Stimulated activated CD4-positive, alpha-beta T cell treated with anti-CD3 and anti-CD28 coated beads, Interleukin-4, amount 100 ng/mL, for 24 hours (primary cell): Measurements from ENCODE around the gene FOXD4L1.
"Not testable (repeated sequence)": the region's sequence is repeated elsewhere in the genome, so short reads cannot be mapped to it uniquely, and the experiment has no call there.

Source experiments
- DNase-seq: peaks from one replicate; pipeline ENCODE4 v3.0.0-alpha.2; 2020

Gene FOXD4L1

GRCh38 chr2:113498365-113498764 lies at the start of gene FOXD4L1:
FOXD4L1 (plus strand) TSS chr2:113498665; CDS start chr2:113499257, 592 bp downstream.
- DNase-seq = not testable (repeated sequence)

DNA sequence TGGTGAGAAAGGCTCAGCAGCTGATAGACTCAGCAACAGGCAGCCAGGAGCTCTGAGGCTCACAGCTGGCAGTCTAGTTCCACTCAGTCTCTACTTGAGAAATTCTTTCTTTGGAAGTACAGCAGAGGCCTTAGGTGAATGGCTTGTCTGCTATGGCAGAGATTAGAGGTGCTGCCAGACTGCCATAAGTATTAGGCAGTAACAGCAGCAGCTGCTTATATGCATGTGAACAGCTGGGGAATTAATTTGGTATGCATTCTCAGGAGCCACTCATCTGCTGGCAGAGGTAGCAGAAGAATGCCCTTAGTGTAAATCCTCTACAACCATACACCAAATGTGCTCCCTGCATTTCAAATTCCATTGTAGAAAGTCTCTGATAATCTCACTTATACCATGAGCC lies 32.7 kb upstream of the FOXD4L1 start:
- not testable (repeated sequence) for DNase-seq

DNA sequence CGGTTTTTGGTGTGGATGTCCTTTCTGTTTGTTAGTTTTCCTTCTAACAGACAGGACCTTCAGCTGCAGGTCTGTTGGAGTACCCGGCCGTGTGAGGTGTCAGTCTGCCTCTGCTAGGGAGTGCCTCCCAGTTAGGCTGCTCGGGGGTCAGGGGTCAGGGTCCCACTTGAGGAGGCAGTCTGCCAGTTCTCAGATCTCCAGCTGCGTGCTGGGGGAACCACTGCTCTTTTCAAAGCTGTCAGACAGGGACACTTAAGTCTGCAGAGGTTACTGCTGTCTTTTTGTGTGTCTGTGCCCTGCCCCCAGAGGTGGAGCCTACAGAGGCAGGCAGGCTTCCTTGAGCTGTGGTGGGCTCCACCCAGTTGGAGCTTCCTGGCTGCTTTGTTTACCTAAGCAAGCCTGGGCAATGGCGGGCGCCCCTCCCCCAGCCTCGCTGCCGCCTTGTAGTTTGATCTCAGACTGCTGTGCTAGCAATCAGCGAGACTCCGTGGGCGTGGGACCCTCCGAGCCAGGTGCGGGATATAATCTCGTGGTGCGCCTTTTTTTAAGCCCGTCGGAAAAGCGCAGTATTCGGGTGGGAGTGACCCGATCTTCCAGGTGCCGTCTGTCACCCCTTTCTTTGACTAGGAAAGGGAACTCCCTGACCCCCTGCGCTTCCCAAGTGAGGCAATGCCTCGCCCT lies 21.6 kb upstream of the FOXD4L1 start:
- not testable (repeated sequence) for DNase-seq

GRCh38 chr2:113496527-113496926 lies 1.9 kb upstream of the FOXD4L1 start:
- not testable (repeated sequence) for DNase-seq

DNA sequence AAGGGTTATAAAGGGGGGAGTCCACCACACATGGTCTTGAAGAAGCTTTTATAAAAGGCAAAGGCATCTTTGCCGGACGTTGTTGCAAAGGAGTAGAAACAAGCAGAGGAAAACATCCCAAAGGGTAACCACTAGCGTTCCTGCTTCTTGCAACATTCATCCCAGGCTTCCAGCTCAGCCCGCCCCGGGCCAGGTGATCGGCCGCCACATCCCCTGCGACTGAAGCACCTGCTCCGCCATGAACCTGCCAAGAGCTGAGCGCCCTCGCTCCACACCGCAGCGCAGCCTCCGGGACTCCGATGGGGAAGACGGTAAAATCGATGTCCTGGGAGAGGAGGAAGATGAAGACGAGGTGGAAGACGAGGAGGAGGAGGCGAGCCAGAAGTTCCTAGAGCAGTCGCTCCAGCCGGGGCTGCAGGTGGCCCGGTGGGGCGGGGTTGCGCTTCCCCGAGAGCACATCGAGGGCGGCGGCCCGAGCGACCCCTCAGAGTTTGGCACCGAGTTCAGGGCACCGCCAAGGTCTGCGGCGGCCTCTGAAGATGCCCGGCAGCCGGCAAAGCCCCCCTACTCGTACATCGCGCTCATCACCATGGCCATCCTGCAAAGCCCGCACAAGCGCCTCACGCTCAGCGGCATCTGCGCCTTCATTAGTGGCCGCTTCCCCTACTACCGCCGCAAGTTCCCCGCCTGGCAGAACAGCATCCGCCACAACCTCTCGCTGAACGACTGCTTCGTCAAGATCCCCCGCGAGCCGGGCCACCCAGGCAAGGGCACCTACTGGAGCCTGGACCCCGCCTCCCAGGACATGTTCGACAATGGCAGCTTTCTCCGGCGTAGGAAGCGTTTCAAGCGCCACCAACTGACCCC lies 787 bp downstream of the FOXD4L1 start:
- not testable (repeated sequence) for DNase-seq

DNA sequence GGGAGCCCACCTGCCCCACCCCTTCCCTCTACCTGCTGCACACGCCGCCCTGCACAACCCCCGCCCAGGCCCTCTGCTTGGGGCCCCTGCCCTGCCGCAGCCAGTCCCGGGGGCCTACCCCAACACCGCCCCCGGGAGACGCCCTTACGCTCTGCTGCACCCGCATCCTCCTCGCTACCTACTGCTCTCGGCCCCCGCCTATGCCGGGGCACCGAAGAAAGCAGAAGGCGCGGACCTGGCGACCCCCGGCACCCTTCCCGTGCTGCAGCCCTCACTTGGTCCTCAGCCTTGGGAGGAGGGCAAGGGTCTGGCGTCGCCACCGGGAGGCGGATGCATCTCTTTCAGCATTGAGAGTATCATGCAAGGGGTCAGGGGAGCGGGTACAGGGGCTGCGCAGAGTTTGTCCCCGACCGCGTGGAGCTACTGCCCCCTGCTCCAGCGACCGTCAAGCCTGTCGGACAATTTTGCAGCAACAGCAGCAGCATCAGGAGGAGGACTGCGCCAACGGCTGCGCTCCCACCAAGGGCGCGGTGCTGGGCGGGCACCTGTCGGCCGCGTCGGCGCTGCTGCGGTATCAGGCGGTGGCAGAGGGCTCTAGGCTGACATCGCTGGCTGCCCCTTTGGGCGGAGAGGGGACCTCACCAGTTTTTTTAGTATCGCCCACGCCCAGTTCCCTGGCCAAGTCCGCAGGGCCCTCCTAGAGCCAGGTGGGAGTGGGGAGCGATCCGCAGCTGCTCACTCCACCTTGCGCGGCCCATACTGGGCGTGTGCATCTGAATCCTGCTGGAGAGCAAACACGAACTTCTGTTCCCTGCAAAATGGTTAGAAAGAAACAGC lies 1.6 kb downstream of the FOXD4L1 start:
- not testable (repeated sequence) for DNase-seq

DNA sequence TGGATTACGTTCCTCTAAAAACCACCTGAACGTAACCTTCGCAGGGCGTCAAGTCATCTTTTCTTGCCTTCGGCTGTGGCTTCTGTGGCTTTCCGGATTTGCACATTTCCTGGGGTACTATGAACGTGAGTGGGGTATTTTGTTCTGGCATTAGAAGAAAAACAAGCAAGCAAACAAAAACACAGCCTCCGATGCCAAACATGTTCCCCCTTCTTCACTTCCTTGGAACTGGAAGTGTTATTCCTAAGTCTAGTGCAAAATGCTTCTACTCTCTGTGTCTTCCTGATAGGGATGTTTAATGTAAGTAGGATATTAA lies 2.2 kb downstream of the FOXD4L1 start:
- DNase-seq = not testable (repeated sequence)

DNA sequence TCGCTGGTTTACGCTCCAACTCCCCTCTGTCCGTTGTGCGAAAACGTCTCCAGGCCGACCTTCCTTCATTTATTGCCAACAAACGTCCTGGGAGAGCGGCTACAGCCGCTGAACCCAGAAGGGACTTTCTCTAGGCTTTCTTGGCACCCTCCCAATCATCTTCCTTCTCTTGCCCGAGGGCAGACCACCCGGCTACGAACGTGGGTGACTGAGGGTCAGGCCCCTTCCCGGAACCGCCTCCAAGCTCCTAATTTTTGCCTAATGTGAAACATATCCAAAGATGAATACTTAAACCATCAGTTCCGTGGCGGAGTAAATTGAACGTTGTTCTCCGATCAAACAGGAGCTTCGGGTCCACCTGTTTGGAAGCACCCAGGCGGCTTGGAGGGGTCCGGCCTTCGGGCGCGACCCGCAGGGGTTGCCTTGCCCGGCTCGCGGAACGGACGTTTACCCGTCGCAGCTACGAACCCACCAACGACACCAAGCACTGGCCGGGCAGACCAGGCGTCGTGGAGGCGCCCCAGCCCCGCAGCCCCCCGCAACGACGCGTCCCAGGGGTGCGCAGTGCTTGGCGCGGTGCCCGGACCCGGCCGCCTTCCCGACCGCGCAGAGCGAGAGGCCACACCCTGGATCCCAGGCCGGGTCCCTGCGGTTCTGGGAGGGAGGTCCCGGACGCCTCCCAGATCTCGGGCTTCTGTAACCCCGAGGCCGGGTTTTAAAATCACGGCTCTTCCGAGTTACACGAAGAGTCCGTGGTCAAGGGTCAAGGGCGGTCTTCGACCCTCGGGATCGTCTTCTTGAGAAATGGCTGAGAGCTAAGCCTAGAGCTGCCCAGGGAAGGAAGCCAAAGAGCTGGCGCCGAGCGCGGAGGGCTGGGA lies 4.0 kb downstream of the FOXD4L1 start:
- not testable (repeated sequence) for DNase-seq

- DNase-seq = not testable (repeated sequence)
Measured at GRCh38 chr2:113503094-113504042, 4.9 kb downstream of the FOXD4L1 start.

DNA sequence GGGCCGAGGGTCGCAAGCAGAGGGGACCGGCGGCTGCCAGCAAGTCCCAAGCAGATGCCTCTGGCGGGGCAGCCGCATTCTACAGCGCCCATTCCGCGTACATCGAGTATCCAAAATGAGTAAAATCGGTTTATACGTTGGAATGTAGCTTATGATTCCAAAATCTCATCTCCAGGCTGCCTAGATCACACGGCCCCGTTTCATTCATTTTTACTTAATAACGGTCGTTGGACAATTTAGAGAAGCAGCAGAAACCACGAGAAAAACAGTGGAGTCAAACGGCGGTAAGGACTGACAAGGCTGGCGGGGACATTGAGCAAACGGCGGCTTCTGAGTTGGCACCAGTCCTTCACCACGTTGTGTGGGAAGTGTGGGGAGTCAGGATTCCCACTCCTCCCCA lies 5.6 kb downstream of the FOXD4L1 start:
- not testable (repeated sequence) for DNase-seq

- DNase-seq = not testable (repeated sequence)
Measured at GRCh38 chr2:113507394-113508140, 9.1 kb downstream of the FOXD4L1 start.

DNA sequence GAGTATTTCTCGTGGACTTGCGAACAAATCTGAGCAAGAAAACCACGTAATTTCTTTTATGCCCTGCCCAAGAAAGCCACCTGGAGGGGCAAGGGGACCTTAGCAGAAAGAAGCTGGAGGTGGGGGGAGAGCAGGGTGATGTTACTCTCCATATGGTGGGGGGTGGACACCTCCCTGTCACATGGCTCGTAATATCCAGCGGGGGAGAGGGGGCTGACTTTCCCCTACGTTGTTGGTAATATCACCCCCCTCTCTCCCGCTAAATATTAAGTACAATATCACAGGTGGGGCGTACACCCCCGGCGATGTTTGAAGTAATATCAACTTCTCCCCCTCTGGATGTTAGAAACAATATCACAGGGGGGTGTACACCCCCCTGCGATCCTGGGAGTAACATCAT lies 9.7 kb downstream of the FOXD4L1 start:
- DNase-seq = not testable (repeated sequence)

DNA sequence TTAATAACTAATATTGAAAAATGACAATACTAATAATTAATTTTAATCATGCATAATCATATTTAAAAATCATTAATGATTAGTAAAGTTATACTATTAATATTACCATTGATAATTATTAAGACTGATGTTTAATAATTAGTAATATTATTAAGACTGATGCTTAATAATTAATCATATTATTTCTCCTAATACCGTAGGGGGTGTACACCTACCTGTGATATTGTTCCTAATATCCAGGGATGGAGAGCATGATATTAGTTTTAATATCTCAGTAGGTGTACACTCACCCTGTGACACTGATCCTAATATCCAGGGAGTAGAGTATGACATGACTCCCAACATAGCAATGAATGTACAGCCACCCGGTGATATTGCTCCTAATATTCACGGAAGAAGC lies 12.4 kb downstream of the FOXD4L1 start:
- DNase-seq = not testable (repeated sequence)

- not testable (repeated sequence) for DNase-seq
Measured at GRCh38 chr2:113511859-113512258, 13.4 kb downstream of the FOXD4L1 start.

DNA sequence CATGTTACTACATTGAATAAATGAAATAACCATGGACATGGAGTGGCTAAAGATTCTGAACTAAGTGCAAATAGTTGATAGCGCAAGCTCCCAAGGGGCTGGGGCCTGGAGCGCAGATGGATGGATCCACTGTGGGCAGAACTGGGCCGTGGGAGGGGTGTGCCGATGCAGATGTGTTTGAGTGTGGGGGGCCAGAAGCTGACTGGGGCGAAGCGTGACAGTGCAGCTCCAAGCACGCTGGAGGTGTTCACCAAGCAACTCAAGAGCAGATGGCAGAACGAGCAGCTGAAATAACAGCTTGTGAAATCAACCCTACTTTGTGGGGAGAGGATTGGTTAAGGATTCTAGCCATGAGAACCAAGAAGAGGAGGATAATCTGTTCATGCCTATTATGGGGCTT lies 17.0 kb downstream of the FOXD4L1 start:
- DNase-seq = not testable (repeated sequence)

- DNase-seq = not testable (repeated sequence)
Measured at GRCh38 chr2:113515995-113516394, 17.5 kb downstream of the FOXD4L1 start.

GRCh38 chr2:113517025-113517424 lies 18.6 kb downstream of the FOXD4L1 start:
- not testable (repeated sequence) for DNase-seq

DNA sequence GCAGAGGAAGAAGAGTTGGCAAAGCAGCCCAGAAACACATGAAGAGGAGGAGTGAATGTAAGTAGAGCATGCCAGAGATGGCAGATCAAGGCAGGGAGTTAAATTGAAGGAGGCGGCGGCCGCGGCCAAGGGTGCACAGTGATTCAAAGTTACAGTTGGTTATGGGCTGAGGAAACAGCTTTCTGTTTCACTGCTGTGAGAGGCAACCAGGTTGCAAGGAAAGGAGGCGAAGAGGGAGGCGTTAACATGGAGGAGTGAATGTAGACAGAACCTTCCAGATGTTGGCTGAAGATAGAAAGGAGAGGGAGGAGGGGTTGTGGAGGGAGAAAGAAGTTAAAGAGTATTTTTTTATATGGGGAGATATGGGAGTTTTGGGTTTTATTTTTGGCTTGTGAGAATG lies 22.4 kb downstream of the FOXD4L1 start:
- DNase-seq = not testable (repeated sequence)

- not testable (repeated sequence) for DNase-seq
Measured at GRCh38 chr2:113521492-113521891, 23.0 kb downstream of the FOXD4L1 start.

- DNase-seq = not testable (repeated sequence)
Measured at GRCh38 chr2:113524986-113525385, 26.5 kb downstream of the FOXD4L1 start.
